GM11168 (cell line): Measurements from ENCODE around the gene GALR3.

ENCODE experiments used
- in situ Hi-C: fragments of 300-500 bp; cut with MboI; formaldehyde crosslinking; loops from one replicate; pipeline ENCODE4 v1.12.0; 2022; ENCODE audit warnings: low sequenced_read_pairs; ENCODE audit not compliant: unreplicated experiment

The GALR3 gene

GRCh38 chr22:37802310-37803194, 20.6 kb upstream of the GALR3 start:
- in situ Hi-C loops = no loop called here

DNA sequence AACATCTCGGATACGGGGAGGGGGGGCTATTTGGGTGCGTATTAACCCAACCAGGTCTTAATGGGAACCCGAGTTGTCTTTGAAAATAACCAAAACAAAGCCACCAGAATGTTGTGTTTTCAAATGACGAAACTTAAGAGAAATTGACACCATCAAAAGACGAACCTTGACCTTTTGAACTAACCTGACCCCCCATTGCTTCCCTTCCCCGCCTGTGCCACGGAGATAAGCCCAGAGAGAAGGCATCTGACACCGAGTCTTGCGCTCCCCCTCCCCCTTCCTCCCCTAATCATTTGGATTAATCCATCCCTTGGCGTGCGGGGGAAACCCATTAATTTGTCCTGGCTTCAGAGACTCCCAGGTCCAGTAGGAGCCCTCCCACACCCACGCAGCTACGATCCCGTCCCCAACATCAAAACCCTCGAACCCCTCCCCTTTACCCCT, 20.0 kb upstream of the GALR3 start:
- in situ Hi-C loops = no loop called here

GRCh38 chr22:37803639-37804351, 19.4 kb upstream of the GALR3 start:
- in situ Hi-C loops = no loop called here

DNA sequence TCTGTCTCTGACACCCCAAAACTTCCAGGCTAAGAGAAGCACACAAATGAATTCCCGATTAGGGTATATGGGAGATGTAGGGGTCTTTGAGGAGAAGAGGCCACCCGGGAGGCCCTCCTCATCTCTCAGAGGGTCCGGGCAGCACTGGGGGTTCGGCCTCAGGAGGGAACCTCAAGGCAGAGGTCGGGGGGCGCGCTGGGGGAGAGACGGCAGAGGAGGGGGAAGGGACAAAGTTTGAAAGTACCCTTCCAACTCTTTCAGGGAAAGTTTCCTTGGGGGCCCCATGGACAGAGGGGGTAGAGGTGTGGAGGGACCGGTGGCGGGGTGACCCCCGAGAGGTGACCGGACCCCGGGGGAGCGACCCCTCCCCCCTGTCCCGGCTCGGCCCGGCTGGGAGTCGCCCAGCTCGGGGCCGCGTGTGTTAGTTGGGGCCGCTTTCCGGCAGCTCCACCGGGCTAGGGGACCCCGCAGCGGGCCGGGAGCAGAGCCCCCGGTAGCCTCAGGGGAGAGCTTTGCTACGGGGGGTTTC, 18.8 kb upstream of the GALR3 start:
- in situ Hi-C loops = no loop called here

GRCh38 chr22:37804881-37805809, 18.0 kb upstream of the GALR3 start:
- in situ Hi-C loops = no loop called here

GRCh38 chr22:37805810-37806277, 17.3 kb upstream of the GALR3 start:
- in situ Hi-C loops = no loop called here

GRCh38 chr22:37806409-37807333, 16.5 kb upstream of the GALR3 start:
- in situ Hi-C loops = no loop called here

GRCh38 chr22:37807410-37808293, 15.5 kb upstream of the GALR3 start, which contains the start of gene GCAT:
Gene GCAT, plus strand, starts transcription at chr22:37807934. Its CDS starts 34 bp downstream, at chr22:37807968.
- in situ Hi-C loops = no loop called here

DNA sequence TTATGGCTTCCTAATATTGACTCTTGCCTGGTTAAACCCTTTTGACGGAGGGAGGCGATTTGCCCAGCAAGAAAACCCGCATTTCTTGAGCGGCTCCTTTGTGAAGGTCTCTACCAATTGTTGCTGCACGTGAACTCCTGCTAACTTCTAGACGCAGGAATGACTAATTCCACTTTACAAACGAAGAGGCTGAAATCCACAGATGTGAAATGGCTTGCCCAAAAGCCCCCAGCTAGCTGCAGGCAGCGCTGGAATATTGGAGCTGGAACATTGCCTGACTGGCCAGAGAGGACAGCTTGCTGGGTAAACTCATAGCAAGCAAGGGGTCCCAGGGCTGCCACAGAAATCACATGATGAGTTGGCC, 14.9 kb upstream of the GALR3 start:
- in situ Hi-C loops = no loop called here

- in situ Hi-C loops = no loop called here
Measured at GRCh38 chr22:37809672-37810333, 13.4 kb upstream of the GALR3 start.

DNA sequence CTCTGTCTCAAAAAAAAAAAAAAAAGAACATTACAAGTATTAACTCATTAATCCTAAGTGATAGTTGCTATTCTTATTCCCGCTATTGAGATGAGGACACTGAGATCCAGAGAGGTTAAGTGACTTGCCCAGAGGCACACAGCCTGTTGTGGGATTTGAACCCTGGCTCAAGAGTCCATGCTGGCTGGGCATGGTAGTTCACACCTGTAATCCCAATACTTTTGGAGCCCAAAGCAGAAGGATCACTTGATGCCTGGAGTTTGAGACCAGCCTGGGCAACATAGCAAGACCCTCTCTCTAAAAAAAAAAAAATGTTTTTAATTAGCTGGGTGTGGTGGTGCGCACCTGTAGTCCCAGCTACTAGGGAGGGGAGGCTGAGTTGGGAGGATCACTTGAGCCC, 11.3 kb upstream of the GALR3 start:
- in situ Hi-C loops = no loop called here

DNA sequence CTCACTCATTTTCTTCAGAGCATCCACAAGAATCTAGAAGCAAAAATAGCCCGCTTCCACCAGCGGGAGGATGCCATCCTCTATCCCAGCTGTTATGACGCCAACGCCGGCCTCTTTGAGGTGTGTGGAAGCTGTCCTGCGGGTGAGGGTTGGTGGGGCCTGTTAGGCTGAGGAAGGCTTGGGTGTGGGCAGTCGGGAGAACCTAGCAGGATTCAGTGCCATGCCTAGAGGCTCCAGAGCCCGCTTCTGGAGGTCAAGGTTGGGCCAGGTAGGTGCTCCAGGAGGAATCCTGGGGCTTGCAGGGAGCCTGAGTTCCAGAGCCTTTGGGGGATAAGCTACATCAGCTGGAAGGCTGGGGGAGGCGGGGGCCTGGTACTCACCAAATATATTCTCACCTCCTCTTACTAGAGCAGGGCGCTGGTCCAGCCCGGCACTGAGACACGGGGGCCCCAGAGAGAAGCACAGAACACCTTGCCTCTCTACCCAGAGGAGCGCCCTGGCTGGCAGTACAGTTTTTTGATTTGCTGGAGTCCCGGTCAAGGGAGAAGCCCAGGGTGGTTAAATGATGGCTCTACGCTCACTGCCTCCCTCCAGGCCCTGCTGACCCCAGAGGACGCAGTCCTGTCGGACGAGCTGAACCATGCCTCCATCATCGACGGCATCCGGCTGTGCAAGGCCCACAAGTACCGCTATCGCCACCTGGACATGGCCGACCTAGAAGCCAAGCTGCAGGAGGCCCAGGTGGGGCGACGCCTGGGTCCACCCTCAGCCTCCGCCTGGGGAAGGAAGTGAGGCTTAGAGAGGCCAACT, 10.1 kb upstream of the GALR3 start:
- in situ Hi-C loops = no loop called here

DNA sequence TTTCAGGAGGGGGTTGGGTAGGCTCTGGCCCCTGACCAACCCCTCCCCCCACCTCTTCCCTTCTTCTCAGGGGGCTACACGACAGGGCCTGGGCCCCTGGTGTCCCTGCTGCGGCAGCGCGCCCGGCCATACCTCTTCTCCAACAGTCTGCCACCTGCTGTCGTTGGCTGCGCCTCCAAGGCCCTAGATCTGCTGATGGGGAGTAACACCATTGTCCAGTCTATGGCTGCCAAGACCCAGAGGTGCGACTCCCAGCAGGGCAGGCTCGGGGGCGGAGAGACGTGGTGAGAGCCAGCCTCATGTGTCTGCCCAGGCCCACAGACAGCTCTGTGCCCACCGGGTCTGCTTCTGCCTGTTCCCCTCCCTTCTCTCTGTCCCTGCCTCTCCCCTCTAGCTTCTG, 7.6 kb upstream of the GALR3 start:
- in situ Hi-C loops = no loop called here

GRCh38 chr22:37816543-37817180, 6.5 kb upstream of the GALR3 start:
- in situ Hi-C loops = no loop called here

- in situ Hi-C loops = no loop called here
Measured at GRCh38 chr22:37817705-37818408, 5.3 kb upstream of the GALR3 start.
